ENCODE results near the gene GRM2.

DNA sequence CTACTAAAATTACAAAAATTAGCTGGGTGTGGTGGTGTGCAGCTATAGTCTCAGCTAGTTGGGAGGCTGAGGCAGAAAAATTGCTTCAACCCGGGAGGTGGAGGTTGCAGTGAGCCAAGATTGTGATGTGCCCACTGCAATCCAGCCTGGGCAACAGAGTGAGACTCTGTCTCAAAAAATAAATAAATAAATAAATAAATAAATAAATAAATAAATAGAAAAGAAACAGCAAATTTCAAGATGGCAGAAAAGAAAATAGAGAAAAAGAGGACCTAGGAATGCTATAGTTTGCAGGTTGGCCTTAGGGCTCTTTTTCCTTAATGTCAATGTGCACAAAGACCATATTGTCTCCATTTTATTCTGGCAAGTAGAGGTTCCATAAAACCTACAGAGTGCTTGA is 44.0 kb downstream of the GRM2 start:
- TF ChIP-seq, protein P1, sequence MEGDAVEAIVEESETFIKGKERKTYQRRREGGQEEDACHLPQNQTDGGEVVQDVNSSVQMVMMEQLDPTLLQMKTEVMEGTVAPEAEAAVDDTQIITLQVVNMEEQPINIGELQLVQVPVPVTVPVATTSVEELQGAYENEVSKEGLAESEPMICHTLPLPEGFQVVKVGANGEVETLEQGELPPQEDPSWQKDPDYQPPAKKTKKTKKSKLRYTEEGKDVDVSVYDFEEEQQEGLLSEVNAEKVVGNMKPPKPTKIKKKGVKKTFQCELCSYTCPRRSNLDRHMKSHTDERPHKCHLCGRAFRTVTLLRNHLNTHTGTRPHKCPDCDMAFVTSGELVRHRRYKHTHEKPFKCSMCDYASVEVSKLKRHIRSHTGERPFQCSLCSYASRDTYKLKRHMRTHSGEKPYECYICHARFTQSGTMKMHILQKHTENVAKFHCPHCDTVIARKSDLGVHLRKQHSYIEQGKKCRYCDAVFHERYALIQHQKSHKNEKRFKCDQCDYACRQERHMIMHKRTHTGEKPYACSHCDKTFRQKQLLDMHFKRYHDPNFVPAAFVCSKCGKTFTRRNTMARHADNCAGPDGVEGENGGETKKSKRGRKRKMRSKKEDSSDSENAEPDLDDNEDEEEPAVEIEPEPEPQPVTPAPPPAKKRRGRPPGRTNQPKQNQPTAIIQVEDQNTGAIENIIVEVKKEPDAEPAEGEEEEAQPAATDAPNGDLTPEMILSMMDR (IDR thresholded peaks at IDR 0.05) = no peak
- TF ChIP-seq POLR2A (IDR thresholded peaks at IDR 0.05) = no peak

Data from uterus (tissue), 2 donors.